Sigmoid colon (tissue), 4 donors: Measurements from ENCODE around the gene HK1.

Source experiments
- EP300 ChIP-seq, 4 donors: sonication (generic); formaldehyde crosslinking; IDR thresholded peaks; one replicate each; pipeline ENCODE4 v1.6.1; 2017; ENCODE audit warnings: antibody characterized with exemption in 4 of 4
- POLR2A ChIP-seq, 2 donors: fragments of 450-650 bp; IDR thresholded peaks; one replicate each; pipeline ENCODE4 v1.6.1; 2016; ENCODE audit warnings: antibody characterized with exemption in 2 of 2, mild to moderate bottlenecking in 2 of 2, moderate library complexity in 2 of 2

DNA sequence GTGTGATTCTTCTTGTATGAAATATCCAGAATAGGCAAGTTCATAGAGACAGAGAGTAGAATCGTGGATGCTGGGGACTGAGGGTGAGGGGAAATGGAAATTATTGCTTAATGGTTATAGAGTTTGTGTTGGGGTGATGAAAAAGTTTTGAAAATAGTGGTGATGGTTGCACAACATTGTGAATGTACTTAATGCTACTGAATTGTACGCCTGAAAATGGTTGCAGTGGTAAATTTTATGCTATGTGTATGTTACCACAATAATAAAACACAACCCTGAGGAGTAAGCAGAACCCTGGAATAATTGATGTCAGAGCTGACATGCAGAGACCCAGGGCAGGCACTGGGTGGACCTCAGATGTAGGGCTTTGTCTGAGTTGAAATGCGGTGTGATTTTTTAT lies 80.9 kb downstream of the HK1 start:
- no peak for TF ChIP-seq POLR2A (IDR thresholded peaks at IDR 0.05)
- TF ChIP-seq EP300 (IDR thresholded peaks at IDR 0.05): no peak
